ENCODE data around the gene HS3ST6.
"Not testable (repeated sequence)": the region's sequence is repeated elsewhere in the genome, so short reads cannot be mapped to it uniquely, and the experiment has no call there.

Gene HS3ST6

DNA sequence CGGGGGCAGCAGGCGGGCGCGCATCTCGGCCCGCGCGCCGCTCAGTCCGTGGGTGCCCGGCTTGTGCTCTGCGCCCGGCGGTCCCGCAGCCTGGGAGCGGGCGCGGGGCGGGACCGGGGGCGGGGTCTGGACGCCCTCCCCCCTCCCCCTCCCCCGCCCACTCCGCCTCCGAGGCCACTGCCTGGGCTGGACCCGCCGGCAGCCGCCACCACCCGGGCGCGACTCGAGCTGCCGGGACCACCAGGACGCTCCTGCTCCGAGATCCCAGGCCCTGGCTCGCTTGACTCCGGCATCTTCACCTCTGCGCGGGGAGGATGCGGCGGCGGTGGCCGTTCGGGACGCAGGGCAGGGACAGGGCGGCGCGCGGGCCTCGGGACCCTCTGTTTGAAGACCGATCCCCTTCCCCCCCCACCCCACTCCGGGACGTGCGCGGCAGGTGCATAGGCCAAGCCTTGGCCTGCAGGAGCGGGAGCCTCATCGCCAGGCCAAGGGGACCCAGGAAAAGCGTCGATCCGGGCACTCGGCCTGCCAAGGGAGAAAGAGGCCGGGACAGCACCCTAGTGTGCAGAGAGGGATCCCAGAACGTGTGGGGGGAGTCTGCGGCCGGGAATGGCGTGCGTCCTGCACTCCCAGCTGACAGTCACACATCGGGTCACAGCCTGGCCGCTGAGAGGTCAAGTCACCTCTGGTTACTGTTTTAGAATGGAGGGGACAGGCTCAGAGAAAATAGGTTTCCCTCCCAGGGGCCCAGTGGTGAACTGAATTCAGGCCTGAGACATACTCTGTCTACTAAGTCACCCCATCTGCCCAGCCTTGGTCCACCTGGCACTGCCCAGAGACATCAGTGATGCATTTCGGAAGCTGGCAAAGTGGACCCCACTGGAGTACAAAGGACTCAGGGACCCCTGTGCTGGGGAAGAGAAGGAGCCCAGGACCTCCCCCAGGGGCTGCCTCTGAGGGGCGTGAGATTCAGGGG is at the start of gene HS3ST6:
HS3ST6 (minus strand) TSS at position 65 of the 976 bp plus-strand sequence. CDS start 92 bp downstream, outside the sequence.
- no peak for DNase-seq (ENCODE audit: low read depth in 3 of 3)

DNA sequence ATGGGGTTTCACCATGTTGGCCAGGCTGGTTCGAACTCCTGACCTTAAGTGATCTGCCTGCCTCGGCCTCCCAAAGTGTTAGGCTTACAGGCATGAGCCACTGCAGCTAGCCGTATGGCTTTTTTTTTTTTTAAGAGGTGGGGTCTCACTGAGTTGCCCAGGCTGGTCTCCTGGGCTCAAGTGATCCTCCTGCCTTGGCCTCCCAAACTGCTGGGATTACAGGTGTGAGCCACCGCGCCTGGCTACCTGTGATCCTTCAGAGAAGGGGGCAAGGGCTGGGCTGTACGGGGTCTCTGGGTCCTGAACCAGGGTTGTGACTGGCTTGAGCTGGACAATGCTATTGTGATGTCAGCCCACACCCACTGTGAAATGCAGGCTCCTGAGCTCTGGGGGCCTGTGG is 48.2 kb upstream of the HS3ST6 start, which contains the start of gene RNF151:
RNF151 (plus strand) TSS at position 397 of the 400 bp plus-strand sequence. CDS start 26 bp downstream, outside the sequence.
- DNase-seq (ENCODE audit: low read depth in 3 of 3), result no peak

DNA sequence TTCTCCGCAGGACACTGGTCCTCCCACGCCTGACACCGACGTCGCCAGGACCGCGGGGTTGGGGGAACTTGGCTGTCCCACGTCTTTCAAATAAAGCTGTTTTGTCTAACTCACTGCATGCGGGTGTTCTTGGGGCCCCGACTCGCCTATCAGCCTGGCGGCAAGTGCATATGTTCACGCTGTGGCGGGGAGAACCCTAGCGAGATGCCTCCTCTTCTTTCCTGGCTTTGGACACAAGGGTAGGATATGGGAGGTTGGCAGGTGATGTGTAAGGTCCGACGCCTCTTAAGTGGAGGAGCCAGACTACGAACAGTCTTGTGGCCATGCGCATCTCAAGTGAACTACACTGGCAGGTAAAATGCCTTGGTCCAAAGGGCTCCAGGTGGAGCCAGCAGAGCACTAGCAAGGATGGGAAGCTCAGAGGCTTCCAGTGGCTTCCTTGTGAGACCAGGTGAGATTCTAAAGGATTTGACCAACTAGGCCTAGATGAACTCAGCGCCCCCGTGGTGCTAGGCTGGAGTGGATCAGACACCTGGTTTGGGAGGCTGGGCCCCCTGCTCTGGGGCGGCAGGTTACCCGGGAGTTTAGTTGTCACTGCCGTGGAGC is 47.3 kb upstream of the HS3ST6 start:
- no peak for DNase-seq (ENCODE audit: low read depth in 3 of 3)

DNA sequence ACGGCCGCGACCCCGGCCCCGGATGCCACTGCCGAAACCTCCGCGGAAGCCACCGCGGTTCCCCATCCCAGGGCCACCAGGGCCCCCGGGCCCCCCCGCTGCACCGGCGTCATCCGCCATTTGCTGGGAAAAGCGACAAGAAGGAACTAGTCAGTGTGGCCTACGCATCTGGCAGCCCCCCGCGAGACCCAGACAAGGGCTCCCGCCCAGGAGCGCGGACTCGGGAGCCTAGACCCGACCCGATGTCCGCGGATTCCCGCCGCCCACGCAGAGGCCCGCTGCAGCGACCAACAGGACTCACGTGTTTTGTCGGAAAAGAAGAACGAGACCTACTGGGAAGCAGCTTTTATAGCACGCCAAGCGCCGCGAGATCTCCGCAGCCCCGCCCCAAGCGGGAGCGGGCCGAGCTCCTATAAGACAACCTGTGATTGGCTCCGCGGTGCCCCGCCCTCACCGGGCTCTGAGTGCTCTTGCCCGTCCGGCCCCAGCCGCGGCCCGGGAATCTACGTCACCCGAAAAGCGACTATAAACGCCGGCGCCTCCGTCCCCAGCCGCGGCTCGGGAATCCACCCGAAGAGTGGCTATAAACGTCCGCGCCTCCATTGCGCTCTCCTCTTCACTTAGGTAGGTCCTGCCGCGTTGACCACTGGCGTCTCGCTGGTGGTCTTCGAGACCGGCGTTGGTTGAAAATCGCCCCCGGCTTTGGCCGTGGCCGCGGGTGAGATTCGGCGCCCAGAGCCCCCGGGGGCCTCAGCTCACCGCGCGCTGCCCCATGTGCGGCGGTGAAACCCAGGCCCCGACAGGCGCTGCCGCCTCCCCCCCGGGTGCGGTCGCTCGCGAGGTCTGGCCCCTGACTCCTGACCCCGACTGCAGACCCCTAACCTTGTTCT is 46.5 kb upstream of the HS3ST6 start, which contains the start of gene RPS2:
RPS2 (minus strand) TSS at position 321 of the 890 bp plus-strand sequence; CDS start at position 120, 201 bp downstream.
- peak; percentile 95 to 98 (median 95) for DNase-seq (ENCODE audit: low read depth in 3 of 3)

DNA sequence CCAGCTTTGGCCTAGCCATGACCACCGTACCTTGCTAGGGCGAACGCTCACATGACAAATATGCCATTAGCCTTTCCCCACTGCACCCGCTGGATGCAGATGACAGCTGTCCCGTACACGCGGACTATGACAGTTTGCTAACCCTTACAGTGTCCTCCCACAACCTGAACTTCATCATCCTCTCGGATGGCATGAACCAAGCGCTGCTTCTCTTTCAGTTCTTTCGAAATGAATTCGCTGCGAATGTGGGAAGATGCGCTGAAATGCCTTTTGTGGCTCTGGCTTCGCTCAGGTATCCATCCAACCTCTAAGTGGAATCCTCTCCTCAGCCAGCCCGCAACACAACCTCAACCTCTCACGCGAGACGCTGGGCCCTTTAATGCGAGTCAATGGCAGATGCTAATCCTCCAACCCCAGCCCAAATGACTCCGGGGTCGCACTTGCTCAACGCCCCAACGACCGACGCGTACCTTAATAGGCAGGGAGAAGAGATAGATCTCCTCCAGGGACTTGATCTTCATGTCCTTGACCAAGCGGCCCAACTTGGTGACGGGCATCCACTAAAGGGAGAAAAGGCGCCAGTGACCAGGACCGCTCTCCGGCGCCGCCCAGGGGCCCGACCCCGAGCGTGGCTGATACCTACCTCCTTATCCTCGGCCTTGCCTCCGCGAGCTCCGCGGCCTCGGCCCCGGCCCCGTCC is 45.7 kb upstream of the HS3ST6 start:
- no peak for DNase-seq (ENCODE audit: low read depth in 3 of 3)

DNA sequence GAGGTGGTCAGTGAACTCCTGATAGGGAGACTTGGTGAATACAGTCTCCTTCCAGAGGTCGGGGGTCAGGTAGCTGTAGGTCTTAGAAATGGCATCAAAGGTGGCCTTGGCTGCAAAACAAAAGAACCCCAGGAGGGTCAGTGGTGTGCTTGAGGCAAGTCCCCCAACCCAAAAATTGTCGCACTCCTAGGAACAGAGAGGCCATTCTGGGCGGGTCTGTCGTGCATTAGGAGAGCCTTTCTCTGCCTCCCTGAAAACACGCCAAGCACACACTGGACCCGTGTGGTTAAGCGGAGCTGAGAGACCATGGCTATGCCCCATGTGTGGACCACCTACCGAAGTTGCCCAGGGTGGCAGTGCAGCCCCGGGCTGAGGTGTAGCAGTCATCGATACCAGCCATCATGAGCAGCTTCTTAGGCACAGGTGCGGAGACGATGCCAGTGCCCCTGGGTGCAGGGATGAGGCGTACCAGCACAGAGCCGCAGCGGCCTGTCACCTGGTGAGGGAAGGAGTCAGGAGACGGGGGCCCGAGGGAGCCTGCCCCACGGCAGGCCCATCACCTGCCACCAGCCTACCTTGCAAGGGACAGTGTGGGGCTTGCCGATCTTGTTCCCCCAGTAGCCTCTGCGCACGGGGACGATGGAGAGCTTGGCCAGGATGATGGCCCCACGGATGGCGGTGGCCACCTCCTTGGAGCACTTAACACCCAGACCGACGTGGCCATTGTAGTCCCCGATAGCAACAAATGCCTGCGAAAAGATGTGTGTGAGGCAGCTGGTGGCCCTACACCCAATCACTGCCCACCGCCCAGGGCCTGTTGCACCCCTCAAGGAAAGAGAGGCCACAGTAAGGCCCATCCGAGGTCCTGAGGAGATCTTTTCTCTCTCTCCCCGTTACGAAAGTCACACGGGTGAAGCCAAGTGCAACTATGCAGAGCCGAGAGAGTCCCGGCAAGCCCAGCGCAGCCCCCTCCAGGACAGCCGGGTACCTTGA is 44.2 kb upstream of the HS3ST6 start:
- not testable (repeated sequence) for DNase-seq (ENCODE audit: low read depth in 3 of 3)

DNA sequence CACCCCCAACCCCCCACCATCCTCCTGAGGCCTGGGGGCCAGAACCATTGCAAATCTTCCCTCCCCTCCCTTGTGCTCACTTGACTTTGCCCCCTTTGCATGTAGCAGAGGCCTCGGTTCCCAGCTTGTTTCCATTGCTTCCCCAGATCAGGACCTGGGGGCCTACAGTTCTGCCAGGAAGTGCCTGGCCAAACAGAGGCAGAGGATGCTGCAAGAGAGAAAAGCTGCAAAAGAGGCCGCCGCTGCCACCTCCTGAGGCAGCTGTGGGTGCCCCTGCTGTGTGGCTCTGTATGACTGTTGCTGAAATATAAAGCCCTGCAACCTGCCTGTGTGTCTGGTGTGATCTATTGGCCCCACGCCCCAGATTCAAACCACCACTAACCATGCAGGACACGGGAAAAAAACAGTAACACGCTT is 43.4 kb upstream of the HS3ST6 start:
- no peak for DNase-seq (ENCODE audit: low read depth in 3 of 3)

DNA sequence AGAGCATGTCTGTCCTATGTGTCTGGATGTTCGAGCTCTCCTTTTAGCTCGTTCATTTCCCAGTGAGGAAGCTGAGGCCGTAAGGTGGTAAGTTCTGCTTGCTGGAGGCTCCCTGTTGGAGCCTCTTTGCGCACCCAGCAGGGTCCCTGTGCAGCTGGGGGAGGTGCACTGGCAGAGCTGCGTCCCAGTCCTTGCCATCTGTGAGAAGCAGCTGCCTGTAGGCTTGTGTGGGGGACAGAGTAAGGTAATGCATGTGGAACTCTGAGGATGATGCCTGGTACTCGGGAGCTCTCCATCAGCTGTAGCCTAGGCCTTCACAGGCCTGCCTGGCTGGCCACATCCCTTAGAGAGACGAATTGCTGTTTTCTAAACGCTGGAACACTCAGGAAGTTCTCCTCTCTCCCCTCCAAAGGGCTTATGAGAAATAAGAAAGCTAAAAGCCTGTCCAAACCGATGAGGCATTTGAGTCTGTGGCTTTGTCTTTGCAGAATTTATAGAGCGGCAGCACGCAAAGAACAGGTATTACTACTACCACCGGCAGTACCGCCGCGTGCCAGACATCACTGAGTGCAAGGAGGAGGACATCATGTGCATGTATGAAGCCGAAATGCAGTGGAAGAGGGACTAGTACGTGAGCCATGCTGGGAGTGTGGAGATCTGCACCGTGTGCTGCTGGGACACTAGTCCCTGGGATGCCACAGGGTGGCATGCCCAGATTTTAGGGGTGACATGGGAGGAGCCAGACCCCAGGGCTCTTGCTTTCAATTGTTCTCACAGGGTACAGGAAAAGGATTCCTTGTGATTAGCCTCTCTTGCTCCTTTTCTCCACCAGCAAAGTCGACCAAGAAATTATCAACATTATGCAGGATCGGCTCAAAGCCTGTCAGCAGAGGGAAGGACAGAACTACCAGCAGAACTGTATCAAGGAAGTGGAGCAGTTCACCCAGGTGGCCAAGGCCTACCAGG is 42.7 kb upstream of the HS3ST6 start:
- DNase-seq (ENCODE audit: low read depth in 3 of 3), result no peak

DNA sequence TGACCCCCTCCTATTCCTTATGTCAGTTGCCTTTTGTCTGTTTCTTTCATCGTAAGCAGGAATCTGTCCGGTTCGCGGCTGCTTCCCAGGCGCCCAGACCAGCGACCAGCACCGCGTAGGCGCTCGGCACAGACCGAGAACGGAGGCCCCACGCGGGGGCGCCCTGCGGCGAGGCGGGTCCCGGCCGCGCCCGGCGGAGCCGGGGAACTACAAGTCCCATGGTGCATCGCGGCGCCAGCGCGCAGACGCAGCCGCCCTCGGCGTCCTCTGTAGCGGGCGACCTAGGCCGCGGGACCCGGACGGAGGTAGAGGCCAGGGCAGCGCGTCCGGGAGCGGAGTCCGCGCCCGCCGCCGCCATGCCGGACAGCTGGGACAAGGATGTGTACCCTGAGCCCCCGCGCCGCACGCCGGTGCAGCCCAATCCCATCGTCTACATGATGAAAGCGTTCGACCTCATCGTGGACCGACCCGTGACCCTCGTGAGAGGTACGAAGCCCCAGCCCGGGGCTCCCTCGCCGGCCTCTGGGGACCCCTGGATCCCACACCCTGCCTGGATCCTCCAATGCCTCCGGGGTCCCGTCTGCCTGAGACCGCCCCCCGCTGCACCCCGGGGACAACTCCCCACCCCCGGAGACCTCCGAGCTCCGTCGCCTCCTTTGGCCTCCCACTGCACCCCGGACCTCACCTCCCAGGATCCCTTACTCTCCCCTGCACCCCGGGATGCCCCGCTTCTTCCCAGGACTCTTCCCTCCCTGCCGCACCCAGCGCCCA is 41.2 kb upstream of the HS3ST6 start, which contains the start of gene NDUFB10:
NDUFB10 (plus strand) TSS at position 270 of the 771 bp plus-strand sequence; CDS start at position 357, 87 bp downstream.
- DNase-seq (ENCODE audit: low read depth in 3 of 3), result peak; percentile 82 to 91 (median 83)

DNA sequence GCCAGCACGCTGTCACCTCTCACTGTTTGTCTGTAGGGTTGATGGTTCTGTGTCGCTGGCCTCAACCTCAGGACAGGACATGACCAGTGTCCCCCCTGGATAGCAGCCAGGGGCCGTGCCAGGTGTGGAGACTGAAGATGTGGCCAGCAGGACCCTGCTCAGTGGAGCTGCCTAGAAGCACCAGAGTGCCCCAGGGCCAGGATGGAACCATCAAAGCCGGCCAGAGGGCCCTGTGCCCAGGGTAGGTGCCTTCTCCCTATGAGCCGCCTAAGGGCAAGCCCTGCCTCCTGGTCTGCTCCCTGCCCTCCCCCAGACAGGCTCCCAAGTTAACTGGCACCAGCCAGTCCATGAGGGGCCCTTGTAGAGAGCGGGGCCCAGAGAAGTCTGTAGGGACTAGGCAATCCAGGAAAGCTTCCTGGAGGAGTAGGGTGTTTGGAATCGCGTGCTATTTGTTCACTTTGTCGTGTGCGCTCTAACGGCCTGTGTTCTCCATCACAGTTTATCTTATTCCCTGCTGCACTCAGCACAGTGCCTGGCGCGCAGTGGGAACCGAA is 40.6 kb upstream of the HS3ST6 start:
- no peak for DNase-seq (ENCODE audit: low read depth in 3 of 3)

DNA sequence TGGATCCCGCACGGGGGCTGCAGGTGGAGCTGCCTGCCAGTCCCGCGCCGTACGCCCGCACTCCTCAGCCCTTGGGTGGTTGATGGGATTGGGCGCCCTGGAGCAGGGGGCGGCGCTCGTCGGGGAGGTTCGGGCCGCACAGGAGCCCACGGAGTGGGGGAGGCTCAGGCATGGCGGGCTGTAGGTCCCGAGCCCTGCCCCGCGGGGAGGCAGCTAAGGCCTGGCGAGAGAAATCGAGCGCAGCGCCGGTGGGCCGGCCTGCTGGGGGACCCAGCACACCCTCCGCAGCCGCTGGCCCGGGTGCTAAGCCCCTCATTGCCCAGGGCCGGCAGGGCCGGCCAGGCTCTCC is 39.9 kb upstream of the HS3ST6 start:
- not testable (repeated sequence) for DNase-seq (ENCODE audit: low read depth in 3 of 3)

DNA sequence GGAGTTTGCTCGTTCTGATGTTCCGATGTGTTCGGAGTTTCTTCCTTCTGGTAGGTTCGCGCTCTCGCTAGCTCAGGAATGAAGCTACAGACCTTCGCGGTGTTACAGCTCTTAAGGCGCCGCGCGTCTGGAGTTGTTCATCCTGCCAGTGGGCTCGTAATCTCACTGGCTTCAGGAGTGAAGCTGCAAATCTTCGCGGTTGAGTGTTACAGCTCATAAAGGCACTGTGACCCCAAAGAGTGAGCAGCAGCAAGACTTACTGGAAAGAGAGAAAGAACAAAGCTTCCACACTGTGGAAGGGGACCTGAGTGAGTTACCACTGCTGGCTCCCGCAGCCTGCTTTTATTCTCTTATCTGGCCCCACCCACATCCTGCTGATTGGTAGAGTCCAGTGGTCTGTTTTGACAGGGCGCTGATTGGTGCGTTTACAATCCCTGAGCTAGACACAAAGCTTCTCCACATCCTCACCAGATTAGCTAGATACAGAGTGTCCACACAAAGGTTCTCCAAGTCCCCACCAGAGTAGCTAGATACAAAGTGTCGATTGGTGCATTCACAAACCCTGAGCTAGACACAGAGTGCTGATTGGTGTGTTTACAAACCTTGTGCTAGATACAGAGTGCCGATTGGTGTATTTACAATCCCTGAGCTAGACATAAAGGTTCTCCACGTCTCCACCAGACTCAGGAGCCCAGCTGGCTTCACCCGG is 39.4 kb upstream of the HS3ST6 start:
- DNase-seq (ENCODE audit: low read depth in 3 of 3), result not testable (repeated sequence)

DNA sequence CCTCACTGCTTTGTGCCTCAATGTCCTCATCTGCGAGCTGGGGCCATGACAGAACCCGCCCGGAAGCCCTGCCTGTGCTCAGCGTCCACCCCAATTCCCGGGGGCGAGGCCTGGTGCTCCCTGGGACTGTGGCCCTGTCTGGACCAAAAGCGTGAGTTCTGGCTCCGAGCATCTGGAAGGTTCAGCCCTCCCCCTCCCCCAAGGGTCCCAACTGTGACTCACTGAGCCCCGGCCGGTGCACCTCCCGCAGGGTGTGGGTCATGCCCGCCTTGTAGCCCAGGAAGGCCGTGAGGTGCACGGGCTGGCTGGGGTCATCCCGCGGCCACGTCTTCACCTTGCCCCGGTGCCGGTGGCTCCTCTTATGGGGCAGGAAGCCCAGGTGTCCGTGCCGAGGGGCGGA is 35.5 kb upstream of the HS3ST6 start:
- no peak for DNase-seq (ENCODE audit: low read depth in 3 of 3)

DNA sequence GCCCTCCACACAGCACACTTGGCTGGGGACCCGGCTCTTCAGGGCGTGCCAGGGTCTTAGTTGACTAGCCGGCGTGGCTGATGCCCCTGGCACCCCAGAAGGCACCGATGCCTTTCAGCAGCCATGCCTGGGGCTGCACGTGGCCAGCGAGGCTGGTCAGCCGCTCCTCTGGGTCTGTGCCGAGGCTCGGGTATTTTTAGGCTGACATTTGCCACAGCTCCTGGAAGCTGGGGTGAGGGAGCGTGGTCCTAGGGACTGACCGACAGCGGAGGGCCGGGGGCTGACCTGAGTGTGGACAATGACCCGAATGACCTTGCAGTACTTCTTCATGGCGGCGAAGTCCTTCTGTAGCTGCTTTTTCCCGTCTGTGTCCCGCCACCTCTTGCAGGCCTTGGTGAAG is 32.3 kb upstream of the HS3ST6 start:
- no peak for DNase-seq (ENCODE audit: low read depth in 3 of 3)

DNA sequence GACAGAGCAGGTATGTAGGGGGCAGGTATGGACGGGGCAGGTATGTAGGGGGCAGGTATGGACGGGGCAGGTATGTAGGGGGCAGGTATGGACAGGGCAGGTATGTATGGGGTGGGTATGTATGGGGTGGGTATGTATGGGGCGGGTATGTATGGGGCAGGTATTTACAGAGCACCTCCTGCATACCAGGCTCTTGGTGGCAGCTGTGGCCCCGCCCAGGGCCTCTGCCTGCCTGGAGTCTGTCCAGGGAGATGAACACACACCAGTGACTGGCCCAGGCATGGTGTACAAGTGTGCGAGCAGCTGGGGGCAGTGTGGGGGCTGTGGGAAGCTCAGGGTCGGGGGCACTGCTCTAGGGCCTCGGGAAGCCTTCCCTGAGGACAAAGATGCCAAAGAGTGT is 31.8 kb upstream of the HS3ST6 start:
- no peak for DNase-seq (ENCODE audit: low read depth in 3 of 3)

DNA sequence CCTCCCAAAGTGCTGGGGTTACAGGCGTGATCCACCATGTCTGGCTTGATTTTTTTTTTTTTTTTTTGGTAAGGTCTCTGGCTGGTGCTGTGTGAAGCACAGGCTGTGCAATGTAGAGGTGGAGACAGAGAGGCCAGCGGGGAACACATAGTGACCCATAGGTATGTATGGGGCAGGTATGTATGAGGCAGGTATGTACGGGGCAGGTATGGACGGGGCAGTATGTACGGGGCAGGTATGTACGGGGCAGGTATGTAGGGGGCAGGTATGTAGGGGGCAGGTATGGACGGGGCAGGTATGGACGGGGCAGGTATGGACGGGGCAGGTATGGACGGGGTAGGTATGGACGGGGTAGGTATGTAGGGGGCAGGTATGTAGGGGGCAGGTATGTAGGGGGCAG is 31.3 kb upstream of the HS3ST6 start:
- no peak for DNase-seq (ENCODE audit: low read depth in 3 of 3)

DNA sequence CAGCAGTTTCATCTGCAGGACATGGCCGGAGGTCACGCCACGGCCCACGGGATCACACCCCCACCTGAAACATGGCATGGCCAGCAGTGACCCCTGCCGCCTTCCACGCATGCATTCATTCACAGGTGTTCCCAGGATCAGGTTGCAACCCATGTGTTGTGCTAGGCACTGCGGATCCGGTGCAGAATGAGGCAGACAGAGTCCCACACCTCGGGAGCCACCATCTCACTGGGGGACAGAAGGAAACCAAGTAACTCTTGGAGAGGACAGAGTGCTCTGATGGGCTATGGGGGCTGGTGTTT is 29.1 kb upstream of the HS3ST6 start:
- DNase-seq (ENCODE audit: low read depth in 3 of 3), result no peak
